Fibroblast of lung (primary cell): ENCODE results near the gene CERS6. TPM values are rescaled to one million over a fixed set of nuclear protein-coding genes. Genes with fewer than 3 reads are reported as not detected.

Experiments
- DNase-seq, 2 donors: peaks; one replicate each; pipeline versions ENCODE4 v3.0.0 to v3.0.0-alpha.2; 2010; ENCODE audit warnings: low read depth in 2 of 2
- H2AFZ ChIP-seq: 2 replicates; pipeline ENCODE4 v1.5.1; 2012; ENCODE audit warnings: low read length, control low read depth, inconsistent platforms
- H3K27ac ChIP-seq: 2 replicates; pipeline ENCODE4 v1.5.1; 2011; ENCODE audit warnings: low read length, control low read depth; ENCODE audit not compliant: insufficient read depth
- H3K27me3 ChIP-seq: 2 replicates; pipeline ENCODE4 v1.5.1; 2011; ENCODE audit warnings: mild to moderate bottlenecking, low read length; ENCODE audit not compliant: control insufficient read depth, insufficient read depth
- H3K36me3 ChIP-seq: 2 replicates; pipeline ENCODE4 v1.5.1; 2011; ENCODE audit warnings: low read length; ENCODE audit not compliant: control insufficient read depth, insufficient read depth
- H3K4me1 ChIP-seq: 2 replicates; pipeline ENCODE4 v1.5.1; 2011; ENCODE audit warnings: low read length; ENCODE audit not compliant: control insufficient read depth, insufficient read depth; ENCODE audit errors: extremely low read depth
- H3K4me2 ChIP-seq: 2 replicates; pipeline ENCODE4 v1.5.1; 2011; ENCODE audit warnings: low read length, control low read depth; ENCODE audit not compliant: insufficient read depth; ENCODE audit errors: extremely low read depth
- H3K4me3 ChIP-seq, 4 experiments: fragments of 200-600 bp in 1 of 4; sonication (generic) in 1 of 4; replicated peaks in 1 of 4; 2 replicates each; pipeline ENCODE4 v1.5.1; 2011 to 2016; ENCODE audit warnings: low read length in 4 of 4, low read depth in 3 of 4, mild to moderate bottlenecking in 3 of 4, control low read depth in 2 of 4, inconsistent platforms in 1 of 4, mixed read lengths in 1 of 4; ENCODE audit not compliant: insufficient read depth in 1 of 4; ENCODE audit errors: control extremely low read depth in 1 of 4
- H3K79me2 ChIP-seq: 2 replicates; pipeline ENCODE4 v1.5.1; 2012; ENCODE audit warnings: mild to moderate bottlenecking, low read length, inconsistent platforms; ENCODE audit not compliant: control insufficient read depth, insufficient read depth
- H3K9ac ChIP-seq: 2 replicates; pipeline ENCODE4 v1.5.1; 2011; ENCODE audit warnings: mild to moderate bottlenecking, low read length, control low read depth; ENCODE audit not compliant: insufficient read depth
- H3K9me3 ChIP-seq: 2 replicates; pipeline ENCODE4 v1.5.1; 2012; ENCODE audit warnings: low read depth, low read length; ENCODE audit not compliant: control insufficient read depth, insufficient read depth
- H4K20me1 ChIP-seq: 2 replicates; pipeline ENCODE4 v1.5.1; 2011; ENCODE audit warnings: low read length; ENCODE audit not compliant: control insufficient read depth, insufficient read depth; ENCODE audit errors: extremely low read depth
- CTCF ChIP-seq, 2 donors: IDR thresholded peaks in 1 of 2; conservative IDR thresholded peaks in 1 of 2; 1 replicate in 1 of 2; 2 replicates in 1 of 2; pipeline ENCODE4 v1.5.1; 2011 to 2012; ENCODE audit warnings: low read length in 2 of 2, control low read depth in 1 of 2, inconsistent platforms in 1 of 2, low read depth in 1 of 2, mild to moderate bottlenecking in 1 of 2
- EZH2 ChIP-seq: IDR thresholded peaks from 2 replicates; pipeline ENCODE4 v1.5.1; 2012; ENCODE audit warnings: low read length, control low read depth, mild to moderate bottlenecking; ENCODE audit errors: missing control alignments
- polyA plus RNA-seq, 2 donors: library from polyadenylated mRNA; depleted of rRNA in 1 of 2; stranded (reverse) in 1 of 2; unstranded in 1 of 2; fragments of >200 nt; gene quantifications; 2 replicates each; pipeline ENCODE4 v1.2.1, GENCODE V29; 2011 to 2012; ENCODE audit warnings: missing spikeins in 1 of 2
- total RNA-seq: library from RNA; depleted of rRNA; stranded (reverse); fragments of >200 nt; gene quantifications from 2 replicates; pipeline ENCODE4 v1.2.1, GENCODE V29; 2014

The CERS6 gene
- total and polyA plus RNA-seq, 2 donors (not counting 1 experiment from before 2014, with no cell fraction given): 7.2 to 16.5 TPM

GRCh38 chr2:168727904-168728470 is 271.9 kb downstream of the CERS6 start:
- TF ChIP-seq EZH2 (no peak), CTCF (conservative IDR thresholded peaks at IDR 0.05 in 1 of 2, IDR thresholded peaks at IDR 0.05 in 1 of 2; ENCODE audit: low read depth in 1 of 2, low read length in 2 of 2) (no peak)
- DNase-seq: peak in 1 of 2 donors; percentile 63

DNA sequence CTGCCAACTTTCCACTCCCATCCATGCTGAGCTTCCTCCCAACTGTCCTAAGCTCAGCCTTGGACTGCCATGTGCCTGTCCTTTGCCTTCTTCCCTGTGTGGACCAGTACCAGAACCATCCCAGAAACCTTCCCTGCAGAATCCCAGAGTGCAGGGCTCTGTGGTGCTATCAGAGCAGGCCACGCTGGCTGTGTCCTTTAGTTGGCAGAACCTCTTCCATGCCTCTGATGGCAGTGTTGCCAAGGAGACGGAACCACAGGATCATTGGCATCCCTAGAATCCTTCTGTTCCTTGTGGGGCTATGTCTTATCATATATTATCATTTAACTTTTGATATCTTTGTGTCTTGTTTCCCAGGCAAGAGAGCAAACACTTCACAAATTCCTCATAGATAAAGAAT is 273.4 kb downstream of the CERS6 start:
- Histone ChIP-seq H3K4me3 (no peak overlapping the region), H3K79me2 (no peaks in the 10 kb centered on the region), H3K9ac (no peak overlapping the region), H3K27me3 (no peaks in the 10 kb centered on the region), H3K4me2 (no peak overlapping the region), H3K27ac (no peak overlapping the region), H3K36me3 (no peaks in the 10 kb centered on the region), H3K9me3 (no peaks in the 10 kb centered on the region), H2AFZ (no peak overlapping the region), H3K4me1 (no peaks in the 10 kb centered on the region), H4K20me1 (no peaks in the 10 kb centered on the region)
- no peak for DNase-seq
- no peak for TF ChIP-seq CTCF (conservative IDR thresholded peaks at IDR 0.05 in 1 of 2, IDR thresholded peaks at IDR 0.05 in 1 of 2; ENCODE audit: low read depth in 1 of 2, low read length in 2 of 2)
- TF ChIP-seq EZH2: no peak

More at GRCh38 chr2:168727904-168728470, 271.9 kb downstream of the CERS6 start:
- no peak overlapping the region for H3K9ac ChIP-seq
- H3K27ac ChIP-seq: no peak overlapping the region
- no peak overlapping the region for H2AFZ ChIP-seq
- no peaks in the 10 kb centered on the region for H3K9me3 ChIP-seq
- H3K79me2 ChIP-seq: no peaks in the 10 kb centered on the region
- no peak overlapping the region for H3K4me2 ChIP-seq
- H3K36me3 ChIP-seq: no peaks in the 10 kb centered on the region
- H3K27me3 ChIP-seq: no peaks in the 10 kb centered on the region
- H4K20me1 ChIP-seq: no peaks in the 10 kb centered on the region
- H3K4me1 ChIP-seq: no peaks in the 10 kb centered on the region
- H3K4me3 ChIP-seq: no peak overlapping the region

- no peaks in the 10 kb centered on the region for H3K4me1 ChIP-seq
- no peaks in the 10 kb centered on the region for H3K79me2 ChIP-seq
- H4K20me1 ChIP-seq: no peaks in the 10 kb centered on the region
- no peak overlapping the region for H3K27ac ChIP-seq
- TF ChIP-seq CTCF (conservative IDR thresholded peaks at IDR 0.05 in 1 of 2, IDR thresholded peaks at IDR 0.05 in 1 of 2; ENCODE audit: low read depth in 1 of 2, low read length in 2 of 2) (no peak), EZH2 (no peak)
- H3K4me3 ChIP-seq: no peak overlapping the region
- peak; percentile 4 to 30 for DNase-seq
- H3K9me3 ChIP-seq: no peaks in the 10 kb centered on the region
- no peak overlapping the region for H2AFZ ChIP-seq
- H3K36me3 ChIP-seq: no peaks in the 10 kb centered on the region
- H3K4me2 ChIP-seq: no peak overlapping the region
- no peaks in the 10 kb centered on the region for H3K27me3 ChIP-seq
- no peak overlapping the region for H3K9ac ChIP-seq
Observed at GRCh38 chr2:168730344-168730743, 274.3 kb downstream of the CERS6 start.
